Measurements from ENCODE around the gene KIF16B. TPM values are rescaled to one million over a fixed set of nuclear protein-coding genes. Genes with fewer than 3 reads are reported as not detected.

Gene KIF16B
- total and polyA plus RNA-seq, 9 of the 15 experiments (the other 6 are each of a cell fraction or from before 2014, with no cell fraction given) = 1.00 to 10.6 (median 8.5) TPM

DNA sequence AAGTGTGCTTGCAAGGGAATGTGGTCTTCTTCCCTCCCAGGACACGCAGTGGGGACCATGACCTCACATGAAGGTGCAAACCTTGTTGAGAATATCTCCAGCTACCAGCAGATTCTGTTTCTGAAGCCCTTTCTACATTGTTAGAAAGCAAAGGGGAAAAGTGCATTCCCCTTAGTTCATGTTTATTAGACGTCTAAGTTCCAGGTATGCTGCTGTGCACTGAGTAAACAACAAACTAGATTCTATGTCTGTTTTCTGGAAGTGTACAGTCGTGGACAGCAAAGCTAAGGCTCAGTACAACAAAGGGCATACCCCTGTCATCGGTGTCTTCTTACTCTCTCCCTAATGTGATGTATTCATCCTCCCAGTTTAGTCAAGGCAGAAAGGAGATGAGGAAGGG, 178.5 kb downstream of the KIF16B start:
- FAIRE-seq = no peak
- no TSS peak for BruUV-seq (replicated peaks)
- Histone ChIP-seq H3K9me3 (replicated peaks; ENCODE audit: control insufficient read depth, insufficient read depth, low read depth, low read length) (no peaks in the 10 kb centered on the region), H3K9ac (ENCODE audit: insufficient read depth in 1 of 2, low read depth in 2 of 2, low read length in 2 of 2) (no peak overlapping the region), H3K9me1 (ENCODE audit: control insufficient read depth, insufficient read depth, low read length) (no peaks in the 10 kb centered on the region), H3K27ac (ENCODE audit: extremely low read depth, low read depth, low read length) (no peak overlapping the region), H3K4me1 (replicated peaks in 1 of 2; ENCODE audit: control insufficient read depth in 2 of 2, insufficient read depth in 2 of 2, low read length in 2 of 2) (no peaks in the 10 kb centered on the region; a peak in 1 of 5 replicates), H2AFZ (ENCODE audit: low read depth, low read length) (no peak overlapping the region), H3K79me2 (ENCODE audit: control insufficient read depth, insufficient read depth, low read length) (no peaks in the 10 kb centered on the region), H3K36me3 (ENCODE audit: control insufficient read depth, insufficient read depth, low read length) (no peaks in the 10 kb centered on the region), H4K20me1 (replicated peaks; ENCODE audit: control insufficient read depth, insufficient read depth, low read length) (no peaks in the 10 kb centered on the region), H3K27me3 (ENCODE audit: control insufficient read depth in 2 of 2, insufficient read depth in 2 of 2, low read length in 2 of 2) (no peaks in the 10 kb centered on the region), H3K4me2 (ENCODE audit: insufficient read depth, low read length) (no peak overlapping the region), H3K4me3 (no peak overlapping the region)
- WGBS (ENCODE audit: insufficient coverage, low coverage, missing lambda C conversion rate) = 34% methylated on average over 3 of the region's 4 CpGs
- ChIA-PET CTCF (ENCODE audit: low intra/inter-chr PET ratio) (no interaction called here), POLR2A (interaction anchor here (1.1 kb wide), 1 partner anchor 9 kb away, joined by 3 read pairs; no protein-coding TSS in a partner anchor)
- no peak for DNase-seq (ENCODE audit: extremely low read depth in 1 of 4, low spot score in 3 of 4)
- in situ Hi-C loops (cut with MboI) = no loop called here
- TF ChIP-seq U2AF2 (optimal IDR thresholded peaks at IDR 0.05; ENCODE audit: low read depth, low read length) (no peak), ELF2 (CRISPR knock-in tag; IDR thresholded peaks at IDR 0.05) (no peak), DDX20 (tag; IDR thresholded peaks at IDR 0.05; ENCODE audit: low read depth) (no peak), NUFIP1 (IDR thresholded peaks at IDR 0.05; ENCODE audit: partially characterized antibody) (no peak), COPS2 (conservative IDR thresholded peaks at IDR 0.05) (no peak), TRIM28 (IDR thresholded peaks at IDR 0.05) (no peak), DMBX1 (CRISPR knock-in tag; IDR thresholded peaks at IDR 0.05; ENCODE audit: borderline replicate concordance) (no peak), ELF4 (CRISPR knock-in tag; IDR thresholded peaks at IDR 0.05) (no peak), NEUROD1 (IDR thresholded peaks at IDR 0.05; ENCODE audit: borderline replicate concordance, low read depth, low read length, partially characterized antibody) (no peak)
- TF ChIP-seq, protein P1, sequence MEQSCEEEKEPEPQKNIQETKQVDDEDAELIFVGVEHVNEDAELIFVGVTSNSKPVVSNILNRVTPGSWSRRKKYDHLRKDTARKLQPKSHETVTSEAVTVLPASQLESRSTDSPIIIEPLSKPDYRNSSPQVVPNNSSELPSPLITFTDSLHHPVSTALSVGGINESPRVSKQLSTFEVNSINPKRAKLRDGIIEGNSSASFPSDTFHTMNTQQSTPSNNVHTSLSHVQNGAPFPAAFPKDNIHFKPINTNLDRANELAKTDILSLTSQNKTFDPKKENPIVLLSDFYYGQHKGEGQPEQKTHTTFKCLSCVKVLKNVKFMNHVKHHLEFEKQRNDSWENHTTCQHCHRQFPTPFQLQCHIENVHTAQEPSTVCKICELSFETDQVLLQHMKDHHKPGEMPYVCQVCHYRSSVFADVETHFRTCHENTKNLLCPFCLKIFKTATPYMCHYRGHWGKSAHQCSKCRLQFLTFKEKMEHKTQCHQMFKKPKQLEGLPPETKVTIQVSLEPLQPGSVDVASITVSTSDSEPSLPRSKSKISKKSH (CRISPR knock-in tag; IDR thresholded peaks at IDR 0.05) = no peak
- TF ChIP-seq, protein P2, sequence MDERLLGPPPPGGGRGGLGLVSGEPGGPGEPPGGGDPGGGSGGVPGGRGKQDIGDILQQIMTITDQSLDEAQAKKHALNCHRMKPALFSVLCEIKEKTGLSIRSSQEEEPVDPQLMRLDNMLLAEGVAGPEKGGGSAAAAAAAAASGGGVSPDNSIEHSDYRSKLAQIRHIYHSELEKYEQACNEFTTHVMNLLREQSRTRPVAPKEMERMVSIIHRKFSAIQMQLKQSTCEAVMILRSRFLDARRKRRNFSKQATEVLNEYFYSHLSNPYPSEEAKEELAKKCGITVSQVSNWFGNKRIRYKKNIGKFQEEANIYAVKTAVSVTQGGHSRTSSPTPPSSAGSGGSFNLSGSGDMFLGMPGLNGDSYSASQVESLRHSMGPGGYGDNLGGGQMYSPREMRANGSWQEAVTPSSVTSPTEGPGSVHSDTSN (CRISPR knock-in tag; IDR thresholded peaks at IDR 0.05; ENCODE audit: low read depth) = no peak
- TF ChIP-seq, protein P2 (tag; conservative IDR thresholded peaks at IDR 0.05; ENCODE audit: low read depth) = no peak
- TF ChIP-seq, protein P3, sequence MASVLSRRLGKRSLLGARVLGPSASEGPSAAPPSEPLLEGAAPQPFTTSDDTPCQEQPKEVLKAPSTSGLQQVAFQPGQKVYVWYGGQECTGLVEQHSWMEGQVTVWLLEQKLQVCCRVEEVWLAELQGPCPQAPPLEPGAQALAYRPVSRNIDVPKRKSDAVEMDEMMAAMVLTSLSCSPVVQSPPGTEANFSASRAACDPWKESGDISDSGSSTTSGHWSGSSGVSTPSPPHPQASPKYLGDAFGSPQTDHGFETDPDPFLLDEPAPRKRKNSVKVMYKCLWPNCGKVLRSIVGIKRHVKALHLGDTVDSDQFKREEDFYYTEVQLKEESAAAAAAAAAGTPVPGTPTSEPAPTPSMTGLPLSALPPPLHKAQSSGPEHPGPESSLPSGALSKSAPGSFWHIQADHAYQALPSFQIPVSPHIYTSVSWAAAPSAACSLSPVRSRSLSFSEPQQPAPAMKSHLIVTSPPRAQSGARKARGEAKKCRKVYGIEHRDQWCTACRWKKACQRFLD (CRISPR knock-in tag; IDR thresholded peaks at IDR 0.05) = no peak
- TF ChIP-seq, protein P4, sequence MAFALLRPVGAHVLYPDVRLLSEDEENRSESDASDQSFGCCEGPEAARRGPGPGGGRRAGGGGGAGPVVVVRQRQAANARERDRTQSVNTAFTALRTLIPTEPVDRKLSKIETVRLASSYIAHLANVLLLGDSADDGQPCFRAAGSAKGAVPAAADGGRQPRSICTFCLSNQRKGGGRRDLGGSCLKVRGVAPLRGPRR (CRISPR knock-in tag; IDR thresholded peaks at IDR 0.05) = no peak
- ATAC-seq = no peak
- intact Hi-C loops (cut with micrococcal nuclease) = no loop called here
